HG02943 (cell line): Measurements from ENCODE around the gene PTOV1.

Experiments used
- ATAC-seq: cut with Tn5 transposase; IDR thresholded peaks from one replicate; pipeline ENCODE4 v1.9.1; 2021; ENCODE audit warnings: mild to moderate bottlenecking, low read depth, moderate library complexity; ENCODE audit not compliant: unreplicated experiment

The PTOV1 gene

DNA sequence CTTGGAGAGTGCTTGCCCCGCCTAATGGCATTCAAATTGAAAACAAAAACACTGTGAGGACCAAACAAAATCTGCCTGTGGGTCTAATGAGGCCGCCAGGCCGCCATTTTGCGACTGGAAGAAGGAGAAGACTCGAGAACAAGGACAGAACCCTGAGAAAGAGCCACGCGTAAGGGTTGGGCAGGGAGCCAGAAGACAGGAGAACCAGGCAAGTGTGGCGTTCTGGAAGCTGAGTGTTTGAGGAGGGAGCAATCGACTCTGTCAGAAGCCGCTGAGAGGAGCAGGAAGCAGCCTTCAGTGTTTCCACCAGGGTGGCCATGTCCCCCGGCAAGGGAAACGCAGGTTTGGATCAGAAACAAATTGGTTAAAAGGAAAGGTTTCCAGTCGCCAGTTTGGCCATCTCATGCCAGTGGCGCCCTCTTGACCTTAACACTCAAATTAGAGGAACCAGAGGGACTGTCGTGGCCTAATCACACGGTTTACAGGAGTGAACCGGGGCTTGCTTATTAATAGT is 10.2 kb upstream of the PTOV1 start:
- ATAC-seq, result no peak

GRCh38 chr19:49843265-49843664 is 7.7 kb upstream of the PTOV1 start:
- ATAC-seq, result no peak

DNA sequence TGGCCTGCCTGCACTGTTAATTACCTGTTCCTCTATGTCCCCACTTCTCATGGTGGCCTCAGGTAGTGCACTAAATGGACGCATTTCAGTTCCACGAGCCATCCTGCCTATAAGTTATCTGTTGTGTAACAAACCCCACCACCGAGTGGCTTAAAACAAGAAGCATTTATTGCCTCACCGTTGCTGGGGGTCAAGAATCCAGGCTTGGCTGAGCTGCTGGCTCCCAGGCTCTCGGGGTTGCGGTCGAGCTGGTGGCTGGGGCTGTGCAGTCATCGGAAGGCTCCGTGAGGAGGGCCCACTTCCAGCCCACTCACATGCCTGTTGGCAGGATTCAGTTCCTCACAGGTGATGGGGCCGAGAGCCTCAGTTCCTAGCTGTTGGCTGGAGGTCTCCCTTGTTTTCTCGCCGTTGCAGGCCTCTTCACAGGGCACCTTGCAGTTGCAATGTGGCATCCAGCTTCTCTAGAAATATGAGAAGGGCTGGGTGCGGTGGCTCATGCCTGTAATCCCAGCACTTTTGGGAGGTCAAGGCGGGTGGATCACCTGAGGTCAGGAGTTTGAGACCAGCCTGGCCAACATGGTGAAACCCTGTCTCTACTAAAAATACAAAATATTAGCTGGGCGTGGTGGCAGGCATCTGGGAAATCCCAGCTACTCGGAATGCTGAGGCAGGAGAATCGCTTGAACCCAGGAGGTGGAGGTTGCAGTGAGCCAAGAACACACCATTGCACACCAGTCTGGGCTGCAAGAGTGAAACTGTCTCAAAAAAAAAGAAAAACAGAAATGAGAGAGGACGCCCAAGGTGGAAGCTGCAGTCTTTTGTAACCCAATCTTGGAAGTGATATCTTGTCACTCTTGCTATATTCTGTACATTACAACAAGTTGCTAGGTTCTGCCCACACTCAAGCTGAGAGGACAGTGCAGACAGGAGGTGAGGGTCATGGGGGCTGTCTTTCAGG is 6.5 kb upstream of the PTOV1 start:
- no peak for ATAC-seq

DNA sequence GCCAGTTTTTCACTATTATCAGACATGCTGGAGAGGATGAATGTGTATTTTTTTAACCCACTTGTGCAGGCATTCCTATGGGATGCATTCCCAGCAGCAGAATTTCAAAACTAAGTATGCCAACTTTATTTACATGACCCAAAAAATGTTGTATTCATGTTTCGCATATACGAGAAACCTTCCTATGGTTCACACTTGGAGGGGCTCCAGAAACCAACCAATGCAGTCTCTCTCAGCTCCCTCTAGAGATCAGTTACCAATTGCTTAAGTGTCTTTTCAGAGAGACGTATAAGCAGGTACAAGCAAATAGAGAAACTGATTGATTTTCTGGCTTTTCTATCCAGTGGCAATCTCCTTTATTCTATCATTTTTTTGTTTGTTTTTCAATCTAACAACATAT is 5.5 kb upstream of the PTOV1 start:
- ATAC-seq, result no peak

DNA sequence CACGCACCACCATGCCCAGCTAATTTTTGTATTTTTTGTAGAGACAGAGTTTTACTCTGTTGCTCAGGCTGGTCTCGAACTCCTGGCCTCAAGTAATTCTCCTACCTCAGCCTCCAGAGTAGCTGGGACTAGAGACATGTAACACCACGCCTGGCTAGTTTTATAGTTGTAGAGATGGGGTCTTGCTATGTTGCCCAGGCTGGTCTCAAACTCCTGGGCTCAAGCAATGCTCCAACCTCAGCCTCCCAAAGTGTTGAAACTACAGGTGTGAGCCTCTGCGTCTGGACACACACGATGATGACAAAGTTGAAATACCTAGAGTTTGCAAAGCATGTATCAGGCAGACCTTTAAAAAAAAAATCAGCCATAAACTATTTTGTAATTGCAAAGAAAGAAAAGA is 4.6 kb upstream of the PTOV1 start:
- ATAC-seq, result no peak

DNA sequence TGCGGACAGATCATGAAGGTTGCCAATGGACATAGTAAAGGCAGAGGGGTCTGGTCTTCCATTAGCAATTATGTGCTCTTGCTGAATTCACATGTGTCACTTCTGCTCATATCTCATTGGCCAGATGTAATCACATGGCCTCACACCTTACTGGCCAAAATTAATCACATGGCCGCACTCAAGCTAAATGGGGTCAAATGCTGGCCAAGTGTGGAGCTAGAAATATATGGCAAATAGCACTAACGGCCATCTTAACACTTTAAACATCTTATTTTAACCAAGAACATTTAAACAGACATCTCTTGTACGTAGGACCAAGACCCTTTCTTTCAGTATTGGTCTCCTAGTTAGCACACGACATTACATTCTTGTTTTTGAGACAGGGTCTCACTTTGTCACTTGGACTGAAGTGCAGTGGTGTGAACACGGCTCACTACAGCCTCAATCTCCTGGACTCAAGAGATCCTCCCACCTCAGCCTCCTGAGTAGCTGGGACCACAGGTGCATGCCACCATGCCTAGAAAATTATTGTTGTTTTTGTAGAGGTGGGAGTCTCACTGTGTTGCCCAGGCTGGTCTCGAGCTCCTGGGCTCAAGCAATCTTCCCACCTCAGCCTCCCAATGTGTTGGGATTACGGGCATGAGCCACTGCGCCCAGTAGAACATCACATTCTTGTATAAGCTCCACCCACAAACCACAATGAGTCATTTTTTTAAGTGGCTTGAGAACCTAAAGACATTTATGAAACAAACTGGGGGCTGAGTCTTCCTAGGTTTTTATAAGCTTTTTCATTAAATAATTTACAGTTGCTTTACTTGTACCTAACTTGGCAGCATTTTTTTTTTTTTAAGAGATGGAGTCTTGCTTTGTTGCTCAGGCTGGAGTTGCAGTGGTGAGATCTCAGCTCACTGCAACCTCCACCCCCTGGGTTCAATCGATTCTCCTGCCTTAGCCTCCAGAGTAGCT is 2.9 kb upstream of the PTOV1 start:
- ATAC-seq, result no peak

- no peak for ATAC-seq
Observed at GRCh38 chr19:49848938-49849337, 2.0 kb upstream of the PTOV1 start.

DNA sequence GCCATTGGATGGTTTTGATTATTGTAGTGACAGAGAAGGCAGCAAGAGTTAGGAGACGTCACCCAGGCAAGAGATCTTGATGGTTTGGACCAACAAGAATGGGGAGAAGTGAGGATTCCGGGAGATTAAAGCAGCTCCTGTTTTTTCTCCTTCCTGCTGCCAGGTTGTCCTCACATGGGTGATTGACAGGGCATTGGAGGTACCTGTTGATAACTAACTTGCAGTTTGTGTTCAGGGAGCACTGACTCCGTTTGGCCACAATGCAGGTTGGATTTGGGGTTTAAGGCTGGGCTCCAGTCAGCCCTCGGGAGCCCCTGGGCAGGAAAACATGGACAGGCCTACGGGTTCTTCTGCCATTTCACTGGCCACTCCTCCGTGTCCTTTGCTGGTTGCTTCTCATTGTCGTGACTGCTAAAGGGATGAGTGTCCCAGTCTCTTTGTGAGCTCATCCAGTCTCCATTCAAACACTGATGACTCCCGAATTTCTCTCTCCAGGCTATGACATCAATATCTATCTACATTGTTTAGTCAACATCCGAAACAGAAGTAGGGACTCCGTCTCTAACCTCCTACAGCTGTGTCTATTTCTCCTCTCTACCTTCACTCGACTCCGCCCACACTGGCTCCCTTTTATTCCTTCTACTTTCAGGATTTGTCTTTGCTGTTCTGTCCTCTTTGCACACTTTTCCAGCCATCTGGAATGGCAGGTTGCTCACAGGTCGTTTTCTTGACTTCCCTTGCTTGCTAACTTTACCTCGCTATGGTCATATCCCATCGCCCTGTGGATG is 1.3 kb upstream of the PTOV1 start:
- ATAC-seq, result no peak

- ATAC-seq, result no peak
Observed at GRCh38 chr19:49850221-49850486, 805 bp upstream of the PTOV1 start.

GRCh38 chr19:49851456-49852259 is 699 bp downstream of the PTOV1 start:
- ATAC-seq, result peak; percentile 7

GRCh38 chr19:49852631-49853126 is 1.7 kb downstream of the PTOV1 start:
- no peak for ATAC-seq

DNA sequence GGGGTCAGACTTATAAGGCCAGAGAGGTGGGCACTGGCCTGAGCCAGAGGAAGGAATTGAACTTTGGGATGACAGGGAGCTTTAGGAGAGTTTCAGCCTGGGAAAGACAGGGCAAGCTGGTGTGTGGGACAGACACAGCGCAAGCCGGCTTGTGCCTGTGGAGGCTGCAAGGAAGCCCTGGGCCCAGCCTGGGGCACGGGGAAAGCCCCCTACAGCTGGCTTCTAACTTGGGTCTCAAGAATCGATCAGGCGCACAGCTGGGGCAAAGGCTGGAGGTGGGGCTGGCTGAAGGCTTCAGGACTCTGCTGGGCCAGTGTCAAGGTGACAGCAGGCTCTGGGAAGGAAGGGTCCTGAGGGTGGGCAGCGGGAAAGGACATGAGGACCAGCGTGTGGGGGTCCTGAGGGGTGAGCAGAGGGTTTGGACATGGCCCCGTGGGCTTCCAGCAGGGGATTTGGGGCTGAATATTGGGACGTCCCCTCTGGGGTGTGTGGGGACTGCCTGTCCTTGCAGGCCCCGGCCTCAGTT is 3.0 kb downstream of the PTOV1 start:
- ATAC-seq, result no peak

- no peak for ATAC-seq
Observed at GRCh38 chr19:49854378-49855263, 3.7 kb downstream of the PTOV1 start.

GRCh38 chr19:49855277-49855675 is 4.3 kb downstream of the PTOV1 start:
- ATAC-seq, result no peak

- no peak for ATAC-seq
Observed at GRCh38 chr19:49855676-49856573, 5.0 kb downstream of the PTOV1 start.

DNA sequence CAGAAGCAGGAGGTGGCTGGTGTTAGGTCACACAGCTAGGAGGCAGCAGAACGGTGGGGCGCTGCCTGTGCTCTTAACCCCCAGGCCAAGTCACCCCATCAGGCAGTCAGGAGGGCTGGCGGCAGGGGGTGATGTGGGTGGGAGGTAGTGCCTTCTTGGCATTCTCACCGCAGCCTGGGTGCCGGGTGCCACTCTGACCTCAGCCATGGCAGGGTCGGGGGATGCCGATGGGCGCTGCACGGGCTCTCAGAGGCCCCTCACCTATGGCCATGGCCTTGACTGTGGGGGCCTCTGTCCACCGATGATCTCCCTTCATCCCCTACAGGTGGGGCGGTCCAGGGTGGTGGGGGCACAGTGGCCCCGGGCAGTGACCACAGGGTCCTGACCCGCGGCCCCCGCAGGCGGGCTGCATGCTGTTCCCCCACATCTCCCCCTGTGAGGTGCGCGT is 5.6 kb downstream of the PTOV1 start:
- ATAC-seq, result no peak
